H9 (cell line): Measurements from ENCODE around the gene RIOK3. TPM values are rescaled to one million over a fixed set of nuclear protein-coding genes. Genes with fewer than 3 reads are reported as not detected.

Source experiments
- DNase-seq: peaks from one replicate; pipeline ENCODE4 v3.0.0-alpha.2; 2017
- H2AFZ ChIP-seq: one replicate; pipeline ENCODE4 v1.6.1; 2013; ENCODE audit warnings: mild to moderate bottlenecking, low read length, control low read depth, moderate library complexity
- H2AK5ac ChIP-seq: 2 replicates; pipeline ENCODE4 v1.6.1; 2013; ENCODE audit warnings: low read length, control low read depth, mixed read lengths; ENCODE audit not compliant: insufficient read length
- H2BK120ac ChIP-seq: one replicate; pipeline ENCODE4 v1.6.1; 2013; ENCODE audit warnings: low read depth, mild to moderate bottlenecking, low read length, control low read depth, inconsistent platforms; ENCODE audit not compliant: poor library complexity, severe bottlenecking
- H2BK12ac ChIP-seq: 2 replicates; pipeline ENCODE4 v1.6.1; 2013; ENCODE audit warnings: low read length, control low read depth, mixed read lengths, low read depth; ENCODE audit not compliant: insufficient read length
- H2BK15ac ChIP-seq: 2 replicates; pipeline ENCODE4 v1.6.1; 2013; ENCODE audit warnings: low read depth, low read length, control low read depth
- H2BK20ac ChIP-seq: one replicate; pipeline ENCODE4 v1.6.1; 2013; ENCODE audit warnings: low read depth, mild to moderate bottlenecking, low read length, control low read depth, inconsistent platforms; ENCODE audit not compliant: poor library complexity, severe bottlenecking
- H2BK5ac ChIP-seq: 2 replicates; pipeline ENCODE4 v1.6.1; 2013; ENCODE audit warnings: low read length, control low read depth, mixed read lengths; ENCODE audit not compliant: insufficient read length
- H3K14ac ChIP-seq: 2 replicates; pipeline ENCODE4 v1.6.1; 2013; ENCODE audit warnings: low read length, control low read depth; ENCODE audit not compliant: insufficient read depth
- H3K18ac ChIP-seq: 2 replicates; pipeline ENCODE4 v1.6.1; 2013; ENCODE audit warnings: low read depth, mild to moderate bottlenecking, mixed read lengths, low read length, control low read depth; ENCODE audit not compliant: insufficient read length
- H3K23ac ChIP-seq: 2 replicates; pipeline ENCODE4 v1.6.1; 2013; ENCODE audit warnings: low read length, control low read depth, mixed read lengths, low read depth; ENCODE audit not compliant: insufficient read length
- H3K23me2 ChIP-seq: 2 replicates; pipeline ENCODE4 v1.6.1; 2013; ENCODE audit warnings: low read depth, mild to moderate bottlenecking, mixed read lengths, low read length, control low read depth; ENCODE audit not compliant: insufficient read length, poor library complexity, severe bottlenecking
- H3K27ac ChIP-seq: 2 replicates; pipeline ENCODE4 v1.5.1; 2013; ENCODE audit warnings: low read length, control low read depth, mixed read lengths, low read depth; ENCODE audit not compliant: insufficient read length
- H3K27me3 ChIP-seq: 2 replicates; pipeline ENCODE4 v1.6.1; 2013; ENCODE audit warnings: low read length, control low read depth, inconsistent platforms; ENCODE audit not compliant: insufficient read depth
- H3K4ac ChIP-seq: 2 replicates; pipeline ENCODE4 v1.6.1; 2013; ENCODE audit warnings: low read depth, mild to moderate bottlenecking, control low read depth, inconsistent platforms, low read length, moderate library complexity
- H3K4me1 ChIP-seq: 2 replicates; pipeline ENCODE4 v1.6.1; 2013; ENCODE audit warnings: low read length, control low read depth, inconsistent platforms; ENCODE audit not compliant: insufficient read depth
- H3K4me2 ChIP-seq: 2 replicates; pipeline ENCODE4 v1.6.1; 2013; ENCODE audit warnings: low read length, control low read depth, mixed read lengths; ENCODE audit not compliant: insufficient read length, insufficient read depth
- H3K56ac ChIP-seq: 2 replicates; pipeline ENCODE4 v1.6.1; 2013; ENCODE audit warnings: low read depth, mild to moderate bottlenecking, mixed read lengths, low read length, control low read depth; ENCODE audit not compliant: insufficient read length
- H3K79me1 ChIP-seq: 2 replicates; pipeline ENCODE4 v1.6.1; 2013; ENCODE audit warnings: low read depth, mild to moderate bottlenecking, moderate library complexity, low read length, control low read depth, inconsistent platforms; ENCODE audit not compliant: insufficient read depth, poor library complexity, severe bottlenecking
- H3K79me2 ChIP-seq: 2 replicates; pipeline ENCODE4 v1.6.1; 2013; ENCODE audit warnings: low read length, control low read depth, inconsistent platforms; ENCODE audit not compliant: insufficient read depth
- H3K9ac ChIP-seq: 2 replicates; pipeline ENCODE4 v1.6.1; 2013; ENCODE audit warnings: low read length, control low read depth, mixed read lengths; ENCODE audit not compliant: insufficient read length; ENCODE audit errors: extremely low read depth
- H3K9me3 ChIP-seq: one replicate; pipeline ENCODE4 v1.6.1; 2013; ENCODE audit warnings: low read depth, low read length, inconsistent platforms; ENCODE audit not compliant: control insufficient read depth
- H3T11ph ChIP-seq: one replicate; pipeline ENCODE4 v1.6.1; 2013; ENCODE audit warnings: mild to moderate bottlenecking, low read length, control low read depth, inconsistent platforms
- H4K20me1 ChIP-seq: one replicate; pipeline ENCODE4 v1.6.1; 2013; ENCODE audit not compliant: control insufficient read depth, insufficient read length, insufficient read depth
- H4K5ac ChIP-seq: 2 replicates; pipeline ENCODE4 v1.6.1; 2013; ENCODE audit warnings: low read depth, mild to moderate bottlenecking, mixed read lengths, low read length, control low read depth; ENCODE audit not compliant: insufficient read length
- H4K8ac ChIP-seq: replicated peaks from 2 replicates; pipeline ENCODE4 v1.6.1; 2013; ENCODE audit warnings: low read length, control low read depth, mixed read lengths, low read depth; ENCODE audit not compliant: insufficient read length
- H4K91ac ChIP-seq: 2 replicates; pipeline ENCODE4 v1.6.1; 2013; ENCODE audit warnings: low read depth, mild to moderate bottlenecking, moderate library complexity, mixed read lengths, low read length, control low read depth; ENCODE audit not compliant: insufficient read length
- H3K27ac Mint-ChIP-seq, 3 experiments: 2 replicates in 2 of 3; 3 replicates in 1 of 3; pipeline ENCODE4 v1.8.0; 2020 to 2021; ENCODE audit warnings: mixed read lengths in 3 of 3, mild to moderate bottlenecking in 1 of 3, moderate library complexity in 1 of 3
- H3K27me3 Mint-ChIP-seq: 2 replicates; pipeline ENCODE4 v1.8.0; 2021; ENCODE audit warnings: low read depth, mild to moderate bottlenecking, moderate library complexity, mixed read lengths
- H3K36me3 Mint-ChIP-seq, 3 experiments: 2 replicates in 2 of 3; 3 replicates in 1 of 3; pipeline ENCODE4 v1.8.0; 2020 to 2021; ENCODE audit warnings: low read depth in 3 of 3, mixed read lengths in 3 of 3; ENCODE audit not compliant: insufficient read depth in 1 of 3
- H3K4me1 Mint-ChIP-seq, 2 experiments: 2 replicates each; pipeline ENCODE4 v1.8.0; 2020; ENCODE audit warnings: mixed read lengths in 2 of 2
- H3K4me3 Mint-ChIP-seq, 2 experiments: 2 replicates in 1 of 2; 3 replicates in 1 of 2; pipeline ENCODE4 v1.8.0; 2020 to 2021; ENCODE audit warnings: mild to moderate bottlenecking in 2 of 2, mixed read lengths in 2 of 2, moderate library complexity in 1 of 2
- H3K9me3 Mint-ChIP-seq, 2 experiments: 2 replicates in 1 of 2; 3 replicates in 1 of 2; pipeline ENCODE4 v1.8.0; 2020; ENCODE audit warnings: mild to moderate bottlenecking in 2 of 2, mixed read lengths in 2 of 2, moderate library complexity in 1 of 2
- WGBS: extraction: QIAGEN DNeasy Blood & Tissue Kit; methylation state at CpG from one replicate; pipeline ENCODE4 v1.1.7; 2013; ENCODE audit warnings: missing lambda C conversion rate, low lambda C conversion rate, mixed read lengths; ENCODE audit not compliant: insufficient read length; ENCODE audit errors: extremely low coverage; 5-methylcytosine and 5-hydroxymethylcytosine counted together
- total RNA-seq: library from RNA; stranded (reverse); gene quantifications from 2 replicates; pipeline ENCODE4 v1.2.1, GENCODE V29; 2021
- TF ChIP-seq, protein P1 (sequence below): fragments of 200-600 bp; sonication (generic); conservative IDR thresholded peaks from 3 replicates; pipeline ENCODE4 v1.8.0; 2021; ENCODE audit warnings: antibody characterized with exemption, mild to moderate bottlenecking

Gene RIOK3
- total RNA-seq, 1 experiment from 2014 or later = 34.6 TPM

DNA sequence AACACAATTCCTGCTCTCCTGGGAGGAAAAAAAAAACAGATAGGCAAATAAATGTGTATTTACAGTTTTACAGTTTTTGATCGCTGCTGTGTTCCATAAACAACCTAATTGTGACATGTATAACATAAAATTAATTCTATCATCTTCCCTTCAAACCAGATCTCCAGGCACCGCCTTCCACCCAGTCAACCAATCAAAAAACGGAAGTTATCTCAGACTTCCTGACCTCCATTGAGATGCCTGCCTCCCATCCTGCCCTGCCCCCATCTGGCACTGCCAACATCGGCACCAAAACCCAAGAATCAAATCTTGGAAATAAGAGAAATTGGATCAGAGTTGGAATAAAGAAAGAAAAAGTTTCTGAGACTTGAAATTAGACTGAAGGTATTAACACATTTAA is 3.1 kb upstream of the RIOK3 start:
- Histone ChIP-seq H3K4ac (no peak overlapping the region), H3K27ac (no peak overlapping the region), H3K18ac (no peak overlapping the region), H3K9ac (no peak overlapping the region), H2BK5ac (no peak overlapping the region), H2BK20ac (no peak overlapping the region), H3K27me3 (no peaks in the 10 kb centered on the region), H2BK120ac (no peak overlapping the region), H3K23ac (no peak overlapping the region), H2AFZ (no peak overlapping the region), H3K79me1 (no peaks in the 10 kb centered on the region), H4K8ac (no peak overlapping the region), H3K79me2 (peaks cover 5% of the 10 kb centered on the region; the same call in 1 of the 2 replicates), H3K14ac (no peak overlapping the region), H4K5ac (no peak overlapping the region), H3K9me3 (no peaks in the 10 kb centered on the region), H4K20me1 (no peaks in the 10 kb centered on the region), H3T11ph (no peak overlapping the region), H3K23me2 (peaks cover 3% of the 10 kb centered on the region), H3K4me1 (no peaks in the 10 kb centered on the region), H2AK5ac (no peak overlapping the region), H2BK12ac (no peak overlapping the region), H4K91ac (no peak overlapping the region), H3K56ac (no peak overlapping the region), H2BK15ac (no peak overlapping the region), H3K4me2 (no peak overlapping the region)
- no peaks in the 10 kb centered on the region for H3K36me3 Mint-ChIP-seq
- H3K27me3 Mint-ChIP-seq = no peaks in the 10 kb centered on the region
- no CpG with 5 or more reads among the region's 4 CpGs for WGBS
- no peaks in the 10 kb centered on the region for H3K9me3 Mint-ChIP-seq
- H3K27ac Mint-ChIP-seq = no peak overlapping the region
- no peak for DNase-seq
- H3K4me1 Mint-ChIP-seq = peaks cover 15 to 16% of the 10 kb centered on the region in 2 experiments
- no peak overlapping the region for H3K4me3 Mint-ChIP-seq
- TF ChIP-seq, protein P1, sequence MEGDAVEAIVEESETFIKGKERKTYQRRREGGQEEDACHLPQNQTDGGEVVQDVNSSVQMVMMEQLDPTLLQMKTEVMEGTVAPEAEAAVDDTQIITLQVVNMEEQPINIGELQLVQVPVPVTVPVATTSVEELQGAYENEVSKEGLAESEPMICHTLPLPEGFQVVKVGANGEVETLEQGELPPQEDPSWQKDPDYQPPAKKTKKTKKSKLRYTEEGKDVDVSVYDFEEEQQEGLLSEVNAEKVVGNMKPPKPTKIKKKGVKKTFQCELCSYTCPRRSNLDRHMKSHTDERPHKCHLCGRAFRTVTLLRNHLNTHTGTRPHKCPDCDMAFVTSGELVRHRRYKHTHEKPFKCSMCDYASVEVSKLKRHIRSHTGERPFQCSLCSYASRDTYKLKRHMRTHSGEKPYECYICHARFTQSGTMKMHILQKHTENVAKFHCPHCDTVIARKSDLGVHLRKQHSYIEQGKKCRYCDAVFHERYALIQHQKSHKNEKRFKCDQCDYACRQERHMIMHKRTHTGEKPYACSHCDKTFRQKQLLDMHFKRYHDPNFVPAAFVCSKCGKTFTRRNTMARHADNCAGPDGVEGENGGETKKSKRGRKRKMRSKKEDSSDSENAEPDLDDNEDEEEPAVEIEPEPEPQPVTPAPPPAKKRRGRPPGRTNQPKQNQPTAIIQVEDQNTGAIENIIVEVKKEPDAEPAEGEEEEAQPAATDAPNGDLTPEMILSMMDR = no peak
